HG03064 (cell line): ENCODE data around the gene RNF152.

Source experiments
- ATAC-seq: cut with Tn5 transposase; IDR thresholded peaks from one replicate; pipeline ENCODE4 v1.9.1; 2021; ENCODE audit warnings: low read depth; ENCODE audit not compliant: unreplicated experiment

Gene RNF152

DNA sequence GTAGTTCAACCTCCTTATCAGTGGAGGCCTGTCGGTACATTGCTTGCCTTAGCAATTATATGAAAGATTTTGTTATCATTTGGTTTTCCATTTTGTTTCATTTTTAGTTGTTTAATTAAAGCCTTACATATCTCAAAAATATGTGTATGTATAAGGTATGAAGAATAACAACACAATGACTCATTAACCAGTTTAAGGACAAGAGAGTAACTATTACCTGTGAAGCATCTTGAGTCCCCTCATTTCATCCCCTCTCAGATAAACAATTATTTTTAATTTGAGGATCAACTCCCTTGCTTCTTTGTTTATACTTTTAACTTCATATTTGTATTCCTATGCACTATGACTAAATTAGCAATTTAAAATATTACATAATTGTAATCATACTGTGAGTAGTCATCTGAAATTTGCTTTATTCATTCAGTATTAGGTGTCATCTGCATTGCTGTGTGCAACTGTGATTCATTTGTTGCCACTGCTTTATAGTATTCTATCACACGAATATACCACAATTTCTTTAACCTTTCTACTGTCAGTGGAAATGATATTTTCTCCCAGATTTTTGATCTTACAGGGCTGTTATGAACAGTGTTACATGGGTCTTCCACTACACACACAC is 126.4 kb downstream of the RNF152 start:
- no peak for ATAC-seq

DNA sequence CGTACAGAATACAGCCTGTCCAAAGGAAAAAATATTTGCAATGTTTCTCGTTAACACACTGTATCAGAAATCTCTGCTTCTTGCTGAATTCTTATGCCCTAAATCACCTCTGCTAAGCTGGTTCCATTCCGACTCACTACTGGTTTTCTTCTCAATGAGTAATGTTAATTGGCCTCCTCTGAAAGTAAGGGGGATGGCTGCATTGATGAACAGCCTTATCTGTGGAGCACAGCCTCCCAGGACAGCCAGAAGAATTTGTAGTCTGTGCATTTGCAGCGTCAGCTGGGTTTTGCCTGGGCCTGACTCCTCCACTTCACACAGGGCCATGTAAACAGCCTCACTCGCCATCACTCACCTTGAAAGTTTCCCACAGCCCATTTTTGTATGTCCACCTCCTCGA is 127.7 kb downstream of the RNF152 start:
- no peak for ATAC-seq

DNA sequence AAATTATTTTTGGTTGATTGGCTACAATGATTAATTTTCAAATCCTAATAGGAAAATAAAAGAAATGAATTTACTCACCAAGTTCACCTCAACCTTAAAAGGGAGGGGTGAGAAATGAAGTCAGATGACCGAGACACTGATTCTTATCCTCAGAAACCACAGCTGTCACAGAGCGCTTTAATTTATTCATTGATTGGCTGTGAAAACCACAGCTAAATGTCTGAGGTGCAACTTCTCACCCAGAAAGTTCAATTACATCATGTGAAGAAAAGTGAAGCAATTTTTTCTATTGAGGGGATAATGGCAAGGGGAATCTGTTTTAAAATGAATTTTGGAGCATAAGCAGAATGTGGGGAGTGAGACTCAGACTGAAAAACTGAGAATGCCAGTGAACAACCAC is 128.4 kb downstream of the RNF152 start:
- no peak for ATAC-seq

DNA sequence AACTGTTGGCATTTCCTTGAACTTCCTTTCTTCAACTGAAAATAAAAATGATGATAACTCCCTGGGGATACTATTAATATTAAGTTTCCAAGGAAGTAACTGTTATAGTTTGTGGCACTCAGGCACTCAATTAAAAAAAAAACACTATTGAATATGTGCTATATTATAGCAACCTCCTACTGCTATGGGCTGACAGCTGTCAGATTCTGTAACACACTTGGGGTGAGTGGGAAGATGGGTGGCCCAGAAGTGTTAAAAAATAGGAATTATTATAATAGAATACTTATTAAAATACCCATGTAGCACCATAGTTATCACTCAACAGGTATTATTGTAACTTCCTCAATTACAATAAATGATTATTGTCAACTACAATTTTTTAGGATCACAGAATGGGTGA is 130.9 kb downstream of the RNF152 start:
- no peak for ATAC-seq
